ENCODE data around the gene MEG3.

Gene MEG3

GRCh38 chr14:100864960-100865681 lies 39.2 kb downstream of the MEG3 start:
- no peak overlapping the region for H3K27ac ChIP-seq (ENCODE audit: low read length)
- no peaks in the 10 kb centered on the region for H3K36me3 ChIP-seq (ENCODE audit: control insufficient read depth, low read depth, low read length)
- no peaks in the 10 kb centered on the region for H3K4me1 ChIP-seq (ENCODE audit: control insufficient read depth, low read depth, low read length)
- no peaks in the 10 kb centered on the region for H3K27me3 ChIP-seq (ENCODE audit: control insufficient read depth, insufficient read depth, low read length)
- H3K9ac ChIP-seq (ENCODE audit: low read length), result no peak overlapping the region
- no peaks in the 10 kb centered on the region for H3K9me3 ChIP-seq (ENCODE audit: control insufficient read depth, low read depth, low read length)
- no peak overlapping the region for H3K4me3 ChIP-seq (ENCODE audit: low read length)

- Histone ChIP-seq H3K36me3 (ENCODE audit: control insufficient read depth, low read depth, low read length) (no peaks in the 10 kb centered on the region), H3K27me3 (ENCODE audit: control insufficient read depth, insufficient read depth, low read length) (no peaks in the 10 kb centered on the region), H3K4me1 (ENCODE audit: control insufficient read depth, low read depth, low read length) (no peaks in the 10 kb centered on the region), H3K27ac (ENCODE audit: low read length) (no peak overlapping the region), H3K4me3 (ENCODE audit: low read length) (no peak overlapping the region), H3K9me3 (ENCODE audit: control insufficient read depth, low read depth, low read length) (no peaks in the 10 kb centered on the region), H3K9ac (ENCODE audit: low read length) (no peak overlapping the region)
Measured at GRCh38 chr14:100865682-100866591, 40.0 kb downstream of the MEG3 start.

GRCh38 chr14:100866666-100867630 lies 41.0 kb downstream of the MEG3 start:
- H3K4me3 ChIP-seq (ENCODE audit: low read length), result no peak overlapping the region
- no peak overlapping the region for H3K9ac ChIP-seq (ENCODE audit: low read length)
- no peaks in the 10 kb centered on the region for H3K27me3 ChIP-seq (ENCODE audit: control insufficient read depth, insufficient read depth, low read length)
- no peaks in the 10 kb centered on the region for H3K4me1 ChIP-seq (ENCODE audit: control insufficient read depth, low read depth, low read length)
- H3K27ac ChIP-seq (ENCODE audit: low read length), result no peak overlapping the region
- H3K9me3 ChIP-seq (ENCODE audit: control insufficient read depth, low read depth, low read length), result no peaks in the 10 kb centered on the region
- H3K36me3 ChIP-seq (ENCODE audit: control insufficient read depth, low read depth, low read length), result no peaks in the 10 kb centered on the region

- no peak overlapping the region for H3K27ac ChIP-seq (ENCODE audit: low read length)
- no peaks in the 10 kb centered on the region for H3K36me3 ChIP-seq (ENCODE audit: control insufficient read depth, low read depth, low read length)
- H3K27me3 ChIP-seq (ENCODE audit: control insufficient read depth, insufficient read depth, low read length), result no peaks in the 10 kb centered on the region
- H3K9ac ChIP-seq (ENCODE audit: low read length), result no peak overlapping the region
- no peaks in the 10 kb centered on the region for H3K4me1 ChIP-seq (ENCODE audit: control insufficient read depth, low read depth, low read length)
- H3K9me3 ChIP-seq (ENCODE audit: control insufficient read depth, low read depth, low read length), result no peaks in the 10 kb centered on the region
- no peak overlapping the region for H3K4me3 ChIP-seq (ENCODE audit: low read length)
Measured at GRCh38 chr14:100867631-100868315, 41.9 kb downstream of the MEG3 start.

GRCh38 chr14:100868621-100869370 lies 42.9 kb downstream of the MEG3 start:
- no peaks in the 10 kb centered on the region for H3K36me3 ChIP-seq (ENCODE audit: control insufficient read depth, low read depth, low read length)
- no peaks in the 10 kb centered on the region for H3K27me3 ChIP-seq (ENCODE audit: control insufficient read depth, insufficient read depth, low read length)
- no peaks in the 10 kb centered on the region for H3K9me3 ChIP-seq (ENCODE audit: control insufficient read depth, low read depth, low read length)
- no peak overlapping the region for H3K9ac ChIP-seq (ENCODE audit: low read length)
- H3K4me1 ChIP-seq (ENCODE audit: control insufficient read depth, low read depth, low read length), result no peaks in the 10 kb centered on the region
- H3K4me3 ChIP-seq (ENCODE audit: low read length), result no peak overlapping the region
- H3K27ac ChIP-seq (ENCODE audit: low read length), result no peak overlapping the region

GRCh38 chr14:100871234-100872186 lies 45.6 kb downstream of the MEG3 start:
- no peak overlapping the region for H3K9ac ChIP-seq (ENCODE audit: low read length)
- H3K27me3 ChIP-seq (ENCODE audit: control insufficient read depth, insufficient read depth, low read length), result no peaks in the 10 kb centered on the region
- H3K4me3 ChIP-seq (ENCODE audit: low read length), result no peak overlapping the region
- H3K36me3 ChIP-seq (ENCODE audit: control insufficient read depth, low read depth, low read length), result no peaks in the 10 kb centered on the region
- no peak overlapping the region for H3K27ac ChIP-seq (ENCODE audit: low read length)
- no peaks in the 10 kb centered on the region for H3K9me3 ChIP-seq (ENCODE audit: control insufficient read depth, low read depth, low read length)
- no peaks in the 10 kb centered on the region for H3K4me1 ChIP-seq (ENCODE audit: control insufficient read depth, low read depth, low read length)

GRCh38 chr14:100872259-100873095 lies 46.6 kb downstream of the MEG3 start:
- H3K4me1 ChIP-seq (ENCODE audit: control insufficient read depth, low read depth, low read length), result no peaks in the 10 kb centered on the region
- H3K9me3 ChIP-seq (ENCODE audit: control insufficient read depth, low read depth, low read length), result no peaks in the 10 kb centered on the region
- H3K9ac ChIP-seq (ENCODE audit: low read length), result no peak overlapping the region
- H3K27me3 ChIP-seq (ENCODE audit: control insufficient read depth, insufficient read depth, low read length), result no peaks in the 10 kb centered on the region
- H3K36me3 ChIP-seq (ENCODE audit: control insufficient read depth, low read depth, low read length), result no peaks in the 10 kb centered on the region
- no peak overlapping the region for H3K27ac ChIP-seq (ENCODE audit: low read length)
- H3K4me3 ChIP-seq (ENCODE audit: low read length), result no peak overlapping the region

GRCh38 chr14:100873096-100873482 lies 47.2 kb downstream of the MEG3 start:
- no peak overlapping the region for H3K9ac ChIP-seq (ENCODE audit: low read length)
- H3K9me3 ChIP-seq (ENCODE audit: control insufficient read depth, low read depth, low read length), result no peaks in the 10 kb centered on the region
- no peaks in the 10 kb centered on the region for H3K27me3 ChIP-seq (ENCODE audit: control insufficient read depth, insufficient read depth, low read length)
- H3K4me3 ChIP-seq (ENCODE audit: low read length), result no peak overlapping the region
- no peaks in the 10 kb centered on the region for H3K36me3 ChIP-seq (ENCODE audit: control insufficient read depth, low read depth, low read length)
- no peak overlapping the region for H3K27ac ChIP-seq (ENCODE audit: low read length)
- no peaks in the 10 kb centered on the region for H3K4me1 ChIP-seq (ENCODE audit: control insufficient read depth, low read depth, low read length)

- no peaks in the 10 kb centered on the region for H3K4me1 ChIP-seq (ENCODE audit: control insufficient read depth, low read depth, low read length)
Measured at GRCh38 chr14:100874051-100874410, 48.1 kb downstream of the MEG3 start.

More at GRCh38 chr14:100874051-100874410, 48.1 kb downstream of the MEG3 start:
- H3K4me3 ChIP-seq (ENCODE audit: low read length), result no peak overlapping the region
- no peaks in the 10 kb centered on the region for H3K9me3 ChIP-seq (ENCODE audit: control insufficient read depth, low read depth, low read length)
- no peak overlapping the region for H3K27ac ChIP-seq (ENCODE audit: low read length)
- H3K36me3 ChIP-seq (ENCODE audit: control insufficient read depth, low read depth, low read length), result no peaks in the 10 kb centered on the region
- no peak overlapping the region for H3K9ac ChIP-seq (ENCODE audit: low read length)
- H3K27me3 ChIP-seq (ENCODE audit: control insufficient read depth, insufficient read depth, low read length), result no peaks in the 10 kb centered on the region

All from iPS-18a (cell line).